ENCODE measurements around the gene VPS4A. TPM values are rescaled to one million over a fixed set of nuclear protein-coding genes. Genes with fewer than 3 reads are reported as not detected.
"Not testable (repeated sequence)": the region's sequence is repeated elsewhere in the genome, so short reads cannot be mapped to it uniquely, and the experiment has no call there.

Gene VPS4A
- total RNA-seq, 1 experiment from 2014 or later = 38.9 TPM

DNA sequence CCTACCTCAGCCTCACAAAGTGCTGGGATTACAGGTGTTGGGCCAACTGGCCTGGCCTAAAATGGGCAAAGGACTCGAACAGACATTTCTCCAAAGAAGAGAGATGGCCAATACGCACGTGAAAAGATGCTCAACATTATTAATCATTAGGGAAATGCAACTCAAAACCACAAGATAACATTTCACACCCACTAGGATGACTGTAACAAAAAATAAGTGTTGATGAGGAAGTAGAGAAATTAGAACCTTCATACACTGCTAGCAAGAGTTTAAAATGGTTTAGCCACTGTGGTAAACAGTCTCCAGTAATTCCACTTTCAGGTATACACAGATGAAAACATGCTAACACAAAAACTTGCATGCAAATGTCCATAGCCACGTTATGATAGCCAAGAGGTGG, 34.8 kb downstream of the VPS4A start:
- no peak for DNase-seq (ENCODE audit: low read depth)
- in situ Hi-C loops (cut with HindIII; ENCODE audit: low pct_unique_long_range_greater_than_20kb, low sequenced_read_pairs) = no loop called here

DNA sequence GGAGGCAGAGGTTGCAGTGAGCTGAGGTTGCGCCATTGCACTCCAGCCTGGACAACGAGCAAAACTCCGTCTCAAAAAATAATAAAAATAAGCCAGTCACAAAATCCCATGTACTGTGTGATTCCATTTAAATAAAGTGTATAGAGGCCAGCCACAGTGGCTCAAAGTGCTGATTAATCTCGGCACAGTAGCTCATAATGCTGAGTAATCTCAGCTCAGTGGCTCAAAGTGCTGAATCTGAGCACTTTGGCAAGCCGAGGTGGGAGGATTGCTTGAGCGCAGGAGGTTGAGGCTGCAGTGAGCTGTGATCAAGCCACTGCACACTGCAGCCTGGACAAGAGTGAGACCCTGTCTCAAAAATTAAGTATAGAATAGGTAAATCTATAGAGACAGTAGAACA, 35.5 kb downstream of the VPS4A start:
- in situ Hi-C loops (cut with HindIII; ENCODE audit: low pct_unique_long_range_greater_than_20kb, low sequenced_read_pairs) = no loop called here
- no peak for DNase-seq (ENCODE audit: low read depth)

DNA sequence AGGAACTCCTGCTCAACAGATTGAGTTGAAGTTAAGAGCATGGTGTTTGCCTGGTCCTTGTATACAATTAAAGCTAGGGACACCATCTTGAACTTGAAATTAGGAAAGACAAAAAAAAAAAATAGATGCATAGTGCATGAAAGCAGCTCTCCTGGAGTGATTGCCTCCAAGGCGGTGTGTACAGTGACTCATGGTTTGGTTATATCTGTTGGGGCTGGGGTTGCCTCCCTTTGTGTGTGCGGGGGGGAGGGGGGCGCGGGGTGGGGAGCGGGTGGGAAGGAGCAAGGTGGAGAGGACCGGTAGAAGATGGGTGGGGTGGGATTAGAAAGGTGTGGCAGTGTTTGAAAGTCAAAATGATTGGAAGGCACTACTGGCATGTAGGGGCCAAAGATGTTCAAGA, 37.1 kb downstream of the VPS4A start:
- no peak for DNase-seq (ENCODE audit: low read depth)
- in situ Hi-C loops (cut with HindIII; ENCODE audit: low pct_unique_long_range_greater_than_20kb, low sequenced_read_pairs) = no loop called here

DNA sequence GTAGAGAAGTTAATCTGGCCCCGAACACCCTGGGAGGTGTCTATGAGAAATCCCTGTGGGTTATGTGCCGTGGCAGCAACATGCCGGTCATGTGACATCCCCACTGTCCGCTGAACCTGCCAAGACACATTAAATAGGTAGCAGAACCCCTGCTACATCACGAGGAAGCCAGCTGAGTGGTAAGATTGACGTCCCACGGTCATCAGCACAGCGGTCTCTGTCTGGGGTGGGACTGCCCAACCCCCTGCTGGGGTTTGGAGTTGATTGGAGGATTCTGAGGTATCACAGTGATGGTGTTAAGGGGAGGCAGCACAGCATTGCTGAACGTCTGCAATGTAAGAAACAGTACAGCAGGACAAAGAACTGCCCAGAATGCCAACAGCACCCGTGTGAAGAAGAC, 38.4 kb downstream of the VPS4A start:
- in situ Hi-C loops (cut with HindIII; ENCODE audit: low pct_unique_long_range_greater_than_20kb, low sequenced_read_pairs) = no loop called here
- DNase-seq (ENCODE audit: low read depth) = no peak

DNA sequence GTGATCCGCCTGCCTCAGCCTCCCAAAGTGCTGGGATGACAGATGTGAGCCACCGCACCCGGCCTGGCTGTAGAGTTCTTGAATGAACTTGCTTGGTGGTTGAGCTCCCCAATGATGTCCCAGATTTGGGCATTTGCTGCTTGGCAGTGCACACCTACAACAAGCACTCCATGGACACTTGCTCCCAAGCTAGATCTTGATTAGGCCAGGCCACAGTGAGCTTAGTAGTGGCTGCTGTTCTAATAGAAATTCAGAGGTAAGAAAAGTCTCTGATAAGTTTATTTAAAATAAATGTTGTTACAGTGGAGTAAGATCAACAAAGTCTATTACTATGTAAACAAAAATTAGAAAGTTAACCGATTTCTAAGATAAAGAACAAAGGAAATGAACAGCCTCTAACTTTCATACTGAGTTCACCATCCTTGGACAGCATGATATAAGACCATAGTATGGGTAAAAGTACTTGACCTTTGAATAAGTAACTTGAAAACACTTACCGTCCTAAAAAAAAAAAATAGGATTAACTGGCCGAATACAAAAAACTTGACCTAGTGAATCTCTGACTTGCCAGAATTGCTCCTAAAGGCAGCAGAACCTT, 39.5 kb downstream of the VPS4A start:
- no peak for DNase-seq (ENCODE audit: low read depth)
- in situ Hi-C loops (cut with HindIII; ENCODE audit: low pct_unique_long_range_greater_than_20kb, low sequenced_read_pairs) = no loop called here

DNA sequence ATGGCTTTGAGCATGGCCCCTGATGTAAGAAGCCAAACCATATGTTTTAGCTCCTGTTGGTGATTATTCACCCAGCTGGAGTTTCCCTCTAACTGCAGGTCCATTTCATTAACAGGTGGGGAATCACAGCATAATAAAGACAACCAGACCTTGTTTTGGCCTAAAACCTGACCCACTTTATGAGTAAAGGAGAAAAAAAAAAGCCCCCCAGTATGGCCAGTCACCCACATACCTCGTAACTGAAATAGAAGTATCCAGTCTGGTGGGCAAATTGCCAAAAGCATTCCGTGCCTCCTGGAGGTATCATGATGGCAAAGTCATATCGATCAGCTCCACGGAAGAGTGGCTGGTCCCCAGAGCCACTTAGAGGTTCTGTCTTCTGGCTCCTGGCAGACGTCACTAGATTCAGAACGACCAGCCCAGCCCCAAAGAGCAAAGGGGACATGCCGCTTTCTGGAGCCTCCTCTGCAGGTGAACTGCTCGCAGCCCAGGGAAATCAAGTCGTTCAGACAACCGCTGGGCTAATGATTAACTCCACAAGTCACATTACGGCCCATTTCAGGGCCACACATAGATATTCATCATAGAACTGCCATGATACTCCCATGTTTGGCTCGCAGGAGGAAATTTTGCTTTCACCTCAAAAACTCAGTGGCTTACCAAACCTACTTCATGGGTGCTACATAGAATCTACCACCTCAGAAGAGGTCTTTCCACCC, 40.3 kb downstream of the VPS4A start, which contains the start of gene TMED6:
Gene TMED6 (minus strand): TSS at position 478 of the 719 bp plus-strand sequence. CDS start 33 bp downstream, at position 445.
- in situ Hi-C loops (cut with HindIII; ENCODE audit: low pct_unique_long_range_greater_than_20kb, low sequenced_read_pairs) = no loop called here
- peak; percentile 57 for DNase-seq (ENCODE audit: low read depth)

DNA sequence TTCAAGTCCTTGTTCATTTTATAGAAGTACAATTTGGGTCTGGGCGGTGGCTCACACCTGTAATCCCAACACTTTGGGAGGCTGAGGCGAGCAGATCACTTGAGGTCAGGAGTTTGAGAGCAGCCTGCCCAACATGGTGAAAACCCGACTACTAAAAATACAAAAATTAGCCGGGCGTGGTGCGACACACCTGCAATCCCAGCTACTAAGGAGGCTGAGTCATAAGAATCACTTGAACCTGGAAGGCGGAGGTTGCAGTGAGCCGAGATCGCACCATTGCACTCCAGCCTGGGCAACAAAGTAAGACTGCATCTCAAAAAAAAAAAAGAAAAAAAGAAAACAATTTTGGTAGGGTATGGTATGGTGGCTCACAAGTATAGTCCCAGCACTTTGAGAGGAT, 48.9 kb downstream of the VPS4A start:
- in situ Hi-C loops (cut with HindIII; ENCODE audit: low pct_unique_long_range_greater_than_20kb, low sequenced_read_pairs); DNase-seq (ENCODE audit: low read depth): not testable (repeated sequence)

DNA sequence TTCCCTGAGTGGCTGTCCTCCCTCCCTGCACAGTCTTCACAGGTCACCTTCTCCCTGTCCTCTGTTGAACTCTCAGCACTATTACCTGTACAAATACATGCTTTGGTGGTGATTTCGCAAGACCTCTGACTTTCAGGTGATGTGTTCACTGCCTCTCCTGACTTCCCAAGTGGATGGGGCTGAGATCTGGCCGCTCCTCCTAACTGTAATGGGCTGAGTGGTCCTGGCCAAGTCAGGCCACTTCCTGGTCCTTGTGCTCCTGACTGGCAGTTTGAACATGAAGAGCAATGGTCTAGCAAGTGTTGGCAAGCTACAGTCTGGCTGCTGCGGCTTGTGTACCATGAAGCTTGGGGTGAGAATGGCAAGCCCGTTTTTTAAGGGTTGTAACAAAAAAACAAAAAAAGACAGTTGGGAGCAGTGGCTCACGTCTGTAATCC, 52.1 kb downstream of the VPS4A start:
- no peak for DNase-seq (ENCODE audit: low read depth)
- in situ Hi-C loops (cut with HindIII; ENCODE audit: low pct_unique_long_range_greater_than_20kb, low sequenced_read_pairs) = no loop called here

DNA sequence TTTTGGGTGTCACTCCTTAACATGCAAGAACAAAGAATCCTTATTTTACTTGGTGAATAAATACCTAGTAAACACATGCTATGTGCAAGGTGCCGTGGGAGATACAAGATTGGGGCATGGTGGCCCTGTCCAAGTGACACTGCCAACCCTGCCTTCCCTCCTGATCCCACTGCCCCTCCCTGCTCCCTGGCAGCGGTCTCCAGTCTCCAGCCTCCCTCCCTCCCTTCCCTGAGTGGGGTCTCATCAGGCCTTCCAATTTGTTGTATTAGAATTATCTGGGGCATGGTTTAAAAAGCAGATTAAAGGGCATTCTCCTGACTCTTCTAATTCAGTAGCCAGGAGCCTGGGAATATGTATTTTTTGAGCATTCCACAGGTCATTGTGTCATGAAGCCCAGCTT, 52.9 kb downstream of the VPS4A start:
- no peak for DNase-seq (ENCODE audit: low read depth)
- in situ Hi-C loops (cut with HindIII; ENCODE audit: low pct_unique_long_range_greater_than_20kb, low sequenced_read_pairs) = no loop called here

DNA sequence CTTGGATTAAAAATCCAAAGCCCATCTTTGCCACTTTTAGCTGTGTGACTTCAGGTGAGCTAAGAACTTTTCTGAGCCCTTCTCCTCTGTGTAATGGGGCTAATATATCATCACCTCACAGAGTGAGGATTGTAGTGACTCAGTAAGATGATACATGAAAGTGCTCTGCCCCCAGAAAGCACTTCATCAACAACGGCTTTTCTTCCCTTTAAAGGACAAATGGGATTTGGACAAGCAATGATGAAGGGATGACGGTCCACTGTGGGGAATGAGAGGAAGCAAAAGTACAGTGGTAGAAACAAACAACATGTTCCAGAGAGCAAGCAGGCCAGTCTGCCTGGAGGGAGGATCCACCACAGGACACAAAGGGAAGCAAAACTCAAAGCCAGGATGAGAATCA, 54.8 kb downstream of the VPS4A start:
- in situ Hi-C loops (cut with HindIII; ENCODE audit: low pct_unique_long_range_greater_than_20kb, low sequenced_read_pairs) = no loop called here
- no peak for DNase-seq (ENCODE audit: low read depth)

DNA sequence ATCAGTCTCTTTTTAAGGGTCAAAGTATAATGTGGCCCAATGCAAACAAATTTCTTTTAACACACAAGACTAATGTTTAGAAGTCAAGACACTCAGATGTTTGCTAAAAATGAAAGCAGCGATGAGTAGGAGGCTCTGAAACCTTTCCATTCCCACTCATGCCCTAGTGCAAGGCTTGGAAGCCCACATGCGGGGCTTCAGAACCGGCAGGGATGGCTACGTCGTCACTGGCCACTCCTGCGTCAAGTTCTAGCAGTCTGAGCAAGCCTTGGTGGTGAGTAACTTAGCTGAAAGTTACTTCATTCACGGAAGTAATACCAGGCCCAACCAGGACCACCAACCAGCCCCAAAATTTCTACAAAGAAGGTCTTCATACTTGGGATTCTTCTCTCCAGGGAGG, 55.3 kb downstream of the VPS4A start:
- no peak for DNase-seq (ENCODE audit: low read depth)
- in situ Hi-C loops (cut with HindIII; ENCODE audit: low pct_unique_long_range_greater_than_20kb, low sequenced_read_pairs) = no loop called here

DNA sequence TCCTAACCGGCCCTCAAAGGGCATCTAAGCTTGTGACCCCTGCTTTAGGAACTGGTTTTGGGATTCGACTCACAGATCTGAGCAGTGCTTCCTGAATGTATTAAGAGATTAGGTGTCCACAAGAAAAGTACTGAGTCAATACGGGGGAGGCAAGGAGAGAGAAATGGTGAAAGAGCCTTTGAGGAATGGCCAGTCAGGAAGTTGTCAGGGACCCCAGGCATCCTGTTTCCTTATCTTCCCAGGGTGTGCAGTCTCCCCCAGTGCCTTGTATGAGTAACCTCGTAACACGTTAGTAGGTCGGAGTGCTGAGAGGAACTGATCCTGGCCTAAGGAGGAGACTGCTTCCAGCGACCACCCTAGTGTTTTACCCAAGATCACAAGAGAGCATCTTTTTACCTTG, 56.8 kb downstream of the VPS4A start:
- in situ Hi-C loops (cut with HindIII; ENCODE audit: low pct_unique_long_range_greater_than_20kb, low sequenced_read_pairs) = no loop called here
- DNase-seq (ENCODE audit: low read depth) = no peak

DNA sequence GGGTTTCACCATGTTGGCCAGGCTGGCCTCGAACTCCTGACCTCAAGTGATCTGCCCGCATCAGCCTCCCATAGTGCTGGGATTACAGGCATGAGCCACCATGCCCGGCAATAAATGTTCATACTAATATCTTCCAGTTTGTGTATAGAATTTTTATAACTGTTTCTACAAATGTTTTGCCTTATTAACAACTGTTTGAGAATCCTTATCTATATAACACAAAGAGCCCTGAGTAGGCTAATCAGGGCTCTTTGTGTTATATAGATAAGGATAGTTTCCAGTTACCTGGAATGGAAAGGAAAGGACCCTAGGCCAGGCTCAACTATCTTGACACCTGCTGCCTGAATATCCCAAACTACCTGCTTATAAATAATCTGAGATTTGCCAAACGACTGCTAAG, 57.7 kb downstream of the VPS4A start:
- DNase-seq (ENCODE audit: low read depth) = no peak
- in situ Hi-C loops (cut with HindIII; ENCODE audit: low pct_unique_long_range_greater_than_20kb, low sequenced_read_pairs) = no loop called here

DNA sequence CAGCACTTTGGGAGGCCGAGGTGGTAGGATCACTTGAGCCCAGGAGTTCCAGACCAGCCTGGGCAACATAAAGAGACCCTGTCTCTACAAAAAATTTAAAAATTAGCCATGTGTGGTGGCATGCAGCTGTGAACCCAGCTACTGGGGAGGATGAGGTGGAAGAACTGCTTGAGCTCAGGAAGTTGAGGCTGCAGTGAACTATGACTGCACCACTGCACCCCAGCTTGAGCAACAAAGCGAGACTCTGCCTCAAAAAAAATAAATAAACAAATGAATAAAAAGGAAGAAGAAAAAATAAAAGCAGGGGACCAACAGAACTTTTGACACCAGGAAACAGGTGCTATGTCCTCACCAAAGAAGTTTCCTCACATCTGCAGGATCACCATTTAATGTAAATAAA, 60.4 kb downstream of the VPS4A start:
- in situ Hi-C loops (cut with HindIII; ENCODE audit: low pct_unique_long_range_greater_than_20kb, low sequenced_read_pairs) = no loop called here

DNA sequence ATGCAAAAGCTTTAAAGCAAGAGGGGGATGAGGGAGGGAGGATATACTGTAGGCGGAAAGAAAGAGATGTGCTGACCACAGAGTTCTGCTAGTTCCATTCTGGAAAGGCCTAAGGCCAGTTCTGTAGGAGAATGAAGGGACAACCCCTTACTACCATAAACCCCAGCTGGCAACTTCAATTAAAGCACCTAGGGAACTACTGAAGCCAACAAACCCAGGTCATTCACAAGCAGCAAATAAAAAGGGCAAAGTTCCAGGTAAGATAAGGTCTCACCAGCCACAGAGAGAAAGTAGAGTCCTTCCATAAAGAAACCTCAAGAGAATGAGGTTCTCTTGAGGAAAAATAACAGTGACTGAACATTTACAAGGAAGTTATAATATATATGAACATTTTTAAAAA, 61.9 kb downstream of the VPS4A start:
- in situ Hi-C loops (cut with HindIII; ENCODE audit: low pct_unique_long_range_greater_than_20kb, low sequenced_read_pairs) = no loop called here

More for the DNA sequence above, 60.4 kb downstream of the VPS4A start:
- no peak for DNase-seq (ENCODE audit: low read depth)

More for the DNA sequence above, 61.9 kb downstream of the VPS4A start:
- no peak for DNase-seq (ENCODE audit: low read depth)

Other genes starting within 250 kb of the VPS4A start
- 21.1 and 35.9 TPM in 2 replicates for gene HAS3, start 205.7 kb upstream of the VPS4A start, total RNA-seq (2014; rRNA removed; shearing (Covaris generic); ENCODE audit: low replicate concordance)
- 191 and 253 TPM in 2 replicates for gene CHTF8, start 178.8 kb upstream of the VPS4A start, total RNA-seq (2014; rRNA removed; shearing (Covaris generic); ENCODE audit: low replicate concordance)
- 56.1 and 97.9 TPM in 2 replicates for gene UTP4, start 178.7 kb upstream of the VPS4A start, total RNA-seq (2014; rRNA removed; shearing (Covaris generic); ENCODE audit: low replicate concordance)
- 4.8 and 5.7 TPM in 2 replicates for gene SNTB2, start 124.2 kb upstream of the VPS4A start, total RNA-seq (2014; rRNA removed; shearing (Covaris generic); ENCODE audit: low replicate concordance)
- 21.5 and 26.7 TPM in 2 replicates for gene PDF, start 19.2 kb downstream of the VPS4A start, total RNA-seq (2014; rRNA removed; shearing (Covaris generic); ENCODE audit: low replicate concordance)
- 56.2 and 68.1 TPM in 2 replicates for gene COG8, start 28.2 kb downstream of the VPS4A start, total RNA-seq (2014; rRNA removed; shearing (Covaris generic); ENCODE audit: low replicate concordance)
- 18.7 and 25.7 TPM in 2 replicates for gene NIP7, start 28.4 kb downstream of the VPS4A start, total RNA-seq (2014; rRNA removed; shearing (Covaris generic); ENCODE audit: low replicate concordance)
- gene TMED6, start 40.4 kb downstream of the VPS4A start, total RNA-seq (2014; rRNA removed; shearing (Covaris generic); ENCODE audit: low replicate concordance) = 4.1 TPM in 1 of 2 replicates, not detected in the other
- gene TERF2, start 74.7 kb downstream of the VPS4A start, total RNA-seq (2014; rRNA removed; shearing (Covaris generic); ENCODE audit: low replicate concordance) = 11.4 and 23.7 TPM in 2 replicates
- 119 and 138 TPM in 2 replicates for gene CYB5B, start 113.3 kb downstream of the VPS4A start, total RNA-seq (2014; rRNA removed; shearing (Covaris generic); ENCODE audit: low replicate concordance)

Data from Caki2 (cell line).